ENCODE data around the gene CGNL1.

Gene CGNL1

GRCh38 chr15:57554063-57554811 lies 177.9 kb downstream of the CGNL1 start:
- FAIRE-seq = no peak

GRCh38 chr15:57554812-57555179 lies 178.5 kb downstream of the CGNL1 start:
- FAIRE-seq = no peak

GRCh38 chr15:57555270-57555669 lies 179.0 kb downstream of the CGNL1 start:
- FAIRE-seq = no peak

GRCh38 chr15:57556040-57556439 lies 179.7 kb downstream of the CGNL1 start:
- no peak for FAIRE-seq

GRCh38 chr15:57557267-57557666 lies 181.0 kb downstream of the CGNL1 start:
- FAIRE-seq = no peak

- no peak for FAIRE-seq
Observed at GRCh38 chr15:57557810-57558209, 181.5 kb downstream of the CGNL1 start.

- no peak for FAIRE-seq
Observed at GRCh38 chr15:57559875-57560274, 183.6 kb downstream of the CGNL1 start.

GRCh38 chr15:57561041-57561711 lies 184.9 kb downstream of the CGNL1 start:
- no peak for FAIRE-seq

GRCh38 chr15:57562196-57562769 lies 186.0 kb downstream of the CGNL1 start:
- FAIRE-seq = no peak

- FAIRE-seq = no peak
Observed at GRCh38 chr15:57563416-57563815, 187.1 kb downstream of the CGNL1 start.

GRCh38 chr15:57565311-57565710 lies 189.0 kb downstream of the CGNL1 start:
- no peak for FAIRE-seq

GRCh38 chr15:57566834-57567233 lies 190.5 kb downstream of the CGNL1 start:
- no peak for FAIRE-seq

- FAIRE-seq = no peak
Observed at GRCh38 chr15:57567891-57568290, 191.6 kb downstream of the CGNL1 start.

GRCh38 chr15:57568299-57568698 lies 192.0 kb downstream of the CGNL1 start:
- FAIRE-seq = no peak

GRCh38 chr15:57570340-57570739 lies 194.0 kb downstream of the CGNL1 start:
- no peak for FAIRE-seq

- no peak for FAIRE-seq
Observed at GRCh38 chr15:57570994-57571393, 194.7 kb downstream of the CGNL1 start.

GRCh38 chr15:57571725-57572124 lies 195.4 kb downstream of the CGNL1 start:
- FAIRE-seq = no peak

- FAIRE-seq = no peak
Observed at GRCh38 chr15:57572468-57572867, 196.2 kb downstream of the CGNL1 start.

- no peak for FAIRE-seq
Observed at GRCh38 chr15:57573151-57573550, 196.8 kb downstream of the CGNL1 start.

- no peak for FAIRE-seq
Observed at GRCh38 chr15:57575363-57575762, 199.1 kb downstream of the CGNL1 start.

GRCh38 chr15:57578288-57578900 lies 202.1 kb downstream of the CGNL1 start:
- FAIRE-seq = no peak

- no peak for FAIRE-seq
Observed at GRCh38 chr15:57580428-57580827, 204.1 kb downstream of the CGNL1 start.

GRCh38 chr15:57580866-57581265 lies 204.6 kb downstream of the CGNL1 start:
- FAIRE-seq = no peak

- no peak for FAIRE-seq
Observed at GRCh38 chr15:57582090-57582489, 205.8 kb downstream of the CGNL1 start.
